Measurements from ENCODE around the gene ARMC6.
A peak's percentile ranks its signal among the peaks of the same experiment; 100 is the strongest.

The ARMC6 gene

GRCh38 chr19:18991468-18991867 is 41.9 kb upstream of the ARMC6 start:
- TF ChIP-seq, protein P1, sequence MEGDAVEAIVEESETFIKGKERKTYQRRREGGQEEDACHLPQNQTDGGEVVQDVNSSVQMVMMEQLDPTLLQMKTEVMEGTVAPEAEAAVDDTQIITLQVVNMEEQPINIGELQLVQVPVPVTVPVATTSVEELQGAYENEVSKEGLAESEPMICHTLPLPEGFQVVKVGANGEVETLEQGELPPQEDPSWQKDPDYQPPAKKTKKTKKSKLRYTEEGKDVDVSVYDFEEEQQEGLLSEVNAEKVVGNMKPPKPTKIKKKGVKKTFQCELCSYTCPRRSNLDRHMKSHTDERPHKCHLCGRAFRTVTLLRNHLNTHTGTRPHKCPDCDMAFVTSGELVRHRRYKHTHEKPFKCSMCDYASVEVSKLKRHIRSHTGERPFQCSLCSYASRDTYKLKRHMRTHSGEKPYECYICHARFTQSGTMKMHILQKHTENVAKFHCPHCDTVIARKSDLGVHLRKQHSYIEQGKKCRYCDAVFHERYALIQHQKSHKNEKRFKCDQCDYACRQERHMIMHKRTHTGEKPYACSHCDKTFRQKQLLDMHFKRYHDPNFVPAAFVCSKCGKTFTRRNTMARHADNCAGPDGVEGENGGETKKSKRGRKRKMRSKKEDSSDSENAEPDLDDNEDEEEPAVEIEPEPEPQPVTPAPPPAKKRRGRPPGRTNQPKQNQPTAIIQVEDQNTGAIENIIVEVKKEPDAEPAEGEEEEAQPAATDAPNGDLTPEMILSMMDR (IDR thresholded peaks at IDR 0.05) = no peak

GRCh38 chr19:18992696-18993095 is 40.7 kb upstream of the ARMC6 start:
- TF ChIP-seq, protein P1 (IDR thresholded peaks at IDR 0.05) = no peak

GRCh38 chr19:18993115-18993514 is 40.3 kb upstream of the ARMC6 start:
- TF ChIP-seq, protein P1 (IDR thresholded peaks at IDR 0.05) = no peak

DNA sequence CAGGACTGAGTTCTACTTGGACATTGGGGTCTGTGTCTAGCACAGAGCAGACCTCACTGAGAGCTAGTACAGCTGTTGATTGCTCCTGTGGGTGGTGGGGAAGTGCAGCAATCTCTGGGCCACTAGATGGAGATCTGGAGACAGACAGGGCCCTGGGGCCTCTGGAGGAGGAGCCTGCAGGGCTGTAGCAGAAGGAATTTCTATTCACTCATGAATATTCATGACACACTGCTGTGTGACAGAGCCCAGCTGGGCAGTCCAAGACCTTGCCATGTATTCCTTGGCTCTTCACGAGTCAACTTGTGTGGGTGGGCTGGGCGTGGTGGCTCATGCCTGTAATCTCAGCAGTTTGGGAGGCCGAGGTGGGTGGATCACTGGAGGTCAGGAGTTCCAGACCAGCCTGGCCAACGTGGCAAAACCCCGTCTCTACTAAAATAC is 37.6 kb upstream of the ARMC6 start:
- TF ChIP-seq, protein P1 (IDR thresholded peaks at IDR 0.05) = peak; percentile 62

DNA sequence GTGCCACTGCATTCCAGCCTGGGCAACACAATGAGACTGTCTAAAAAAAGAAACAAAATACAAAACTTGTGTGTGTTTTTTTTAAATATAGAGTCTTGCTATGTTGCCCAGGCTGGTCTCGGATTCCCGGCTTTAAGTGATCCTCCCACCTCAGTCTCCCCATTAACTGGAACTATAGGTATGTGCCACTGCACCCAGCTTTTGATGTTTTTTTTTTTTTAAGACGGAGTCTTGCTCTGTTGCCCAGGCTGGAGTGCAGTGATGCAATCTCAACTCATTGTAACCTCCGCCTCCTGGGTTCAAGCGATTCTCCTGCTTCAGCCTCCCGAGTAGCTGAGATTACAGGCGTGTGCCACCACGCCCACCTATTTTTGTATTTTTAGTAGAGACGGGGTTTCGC is 37.1 kb upstream of the ARMC6 start:
- TF ChIP-seq, protein P1 (IDR thresholded peaks at IDR 0.05) = no peak

DNA sequence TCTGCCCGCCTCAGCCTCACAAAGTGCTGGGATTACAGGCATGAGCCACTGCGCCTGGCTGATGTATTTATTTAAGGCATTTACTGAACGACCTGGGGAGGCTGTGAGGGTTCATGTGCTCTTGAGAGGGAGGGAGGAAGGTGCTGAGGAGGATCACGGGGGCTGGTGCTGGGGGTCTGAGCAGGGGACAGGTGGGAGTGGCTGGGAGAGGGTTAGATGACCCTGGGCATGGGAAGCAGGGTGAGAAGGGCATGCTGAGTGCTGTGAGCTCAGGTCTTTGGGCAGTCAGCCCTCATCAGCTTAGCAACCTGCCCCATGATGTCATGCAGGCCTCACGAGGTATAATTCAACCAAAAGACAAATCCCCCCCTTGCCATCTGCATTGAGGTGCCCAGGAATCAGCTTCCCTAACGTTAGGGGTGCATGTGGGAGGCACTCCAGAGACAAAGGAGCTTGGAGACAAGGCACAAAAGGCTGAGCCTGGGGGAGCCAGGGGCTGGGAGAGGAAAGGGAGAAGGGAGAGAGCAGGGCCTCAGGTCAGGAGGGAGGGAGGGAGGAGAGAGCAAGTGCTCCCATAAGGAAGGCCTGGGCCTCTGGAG is 36.5 kb upstream of the ARMC6 start:
- TF ChIP-seq, protein P1 (IDR thresholded peaks at IDR 0.05) = no peak

DNA sequence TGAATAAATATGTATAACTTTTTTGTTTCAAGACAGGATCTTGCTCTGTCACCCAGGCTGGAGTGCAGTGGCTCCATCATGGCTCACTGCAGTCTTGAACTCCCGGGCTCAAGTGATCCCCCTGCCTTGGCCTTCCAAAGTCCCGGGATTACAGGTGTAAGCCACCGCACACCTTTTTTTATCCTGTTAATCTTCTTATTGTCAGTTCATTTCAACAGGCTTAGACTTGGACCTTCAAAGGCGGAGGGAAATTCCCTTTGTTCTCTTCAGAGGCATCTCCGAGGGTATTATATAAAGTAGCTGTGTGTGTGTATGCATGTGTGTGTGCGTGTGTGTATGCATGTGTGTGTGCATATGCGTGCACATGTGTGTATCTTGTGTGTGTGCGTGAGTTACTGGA is 35.1 kb upstream of the ARMC6 start:
- TF ChIP-seq, protein P1 (IDR thresholded peaks at IDR 0.05) = no peak

All from LNCAP (cell line).